ENCODE measurements around the gene C1orf232. TPM values are rescaled to one million over a fixed set of nuclear protein-coding genes. Genes with fewer than 3 reads are reported as not detected.

C1orf232 gene
- total RNA-seq, 1 experiment from 2014 or later = not detected

GRCh38 chr1:26132128-26132833, 36.5 kb downstream of the C1orf232 start:
- Histone ChIP-seq H2AFZ (ENCODE audit: low read depth, low read length, poor library complexity, severe bottlenecking) (no peak overlapping the region), H3K4me2 (ENCODE audit: low read length) (no peak overlapping the region), H3K9me2 (ENCODE audit: insufficient read depth) (0 out of 2 replicates have a peak, but pooled peaks cover 3% of the 10 kb centered on the region), H4K20me1 (ENCODE audit: insufficient read depth) (no peaks in the 10 kb centered on the region), H3K9ac (ENCODE audit: low read length) (no peak overlapping the region), H3K36me3 (ENCODE audit: control insufficient read depth in 1 of 2, insufficient read depth in 2 of 2, low read length in 2 of 2) (no peaks in the 10 kb centered on the region), H3K9me3 (ENCODE audit: control insufficient read depth in 1 of 2, insufficient read depth in 1 of 2, low read depth in 1 of 2, low read length in 2 of 2) (no peaks in the 10 kb centered on the region), H3K4me1 (ENCODE audit: control insufficient read depth in 1 of 2, insufficient read depth in 2 of 2, low read length in 2 of 2) (peaks cover 0 to 5% of the 10 kb centered on the region in 2 experiments; a peak in 1 of 4 replicates), H3K4me3 (replicated peaks in 1 of 2; ENCODE audit: low read depth in 1 of 2, low read length in 2 of 2) (no peak overlapping the region), H3K79me2 (ENCODE audit: insufficient read depth, low read length) (no peaks in the 10 kb centered on the region), H3K27me3 (ENCODE audit: insufficient read depth, low read length) (no peaks in the 10 kb centered on the region), H3K27ac (ENCODE audit: low read depth, low read length) (no peak overlapping the region)
- intact Hi-C loops (cut with micrococcal nuclease) = no loop called here
- ATAC-seq = peak; percentile 74
- ChIA-PET CTCF (no interaction called here), POLR2A (no interaction called here), RAD21 (ENCODE audit: low non-redundant PET in 1 of 2, low total read pairs in 2 of 2, uncharacterized antibody in 2 of 2, unreplicated experiment in 2 of 2) (no interaction called here)
- no TSS peak for BruUV-seq (replicated peaks)
- no peak for DNase-seq (ENCODE audit: low read depth, low spot score)
- TF ChIP-seq CEBPB (IDR thresholded peaks at IDR 0.05; ENCODE audit: low read depth) = no peak
- no peak for TF ChIP-seq SP1 (IDR thresholded peaks at IDR 0.05; ENCODE audit: low read depth)
- TF ChIP-seq POLR2A (IDR thresholded peaks at IDR 0.05; ENCODE audit: borderline replicate concordance, extremely low read depth, insufficient read depth, insufficient read length) = no peak
- no peak for TF ChIP-seq ATF3 (IDR thresholded peaks at IDR 0.05)
- no peak for TF ChIP-seq POLR2AphosphoS5 (IDR thresholded peaks at IDR 0.05; ENCODE audit: low read depth, low read length)
- TF ChIP-seq JUND (IDR thresholded peaks at IDR 0.05) = no peak
- TF ChIP-seq YY1 (IDR thresholded peaks at IDR 0.05; ENCODE audit: extremely low read depth, insufficient replicate concordance, low read depth, low read length) = no peak
- no peak for TF ChIP-seq REST (IDR thresholded peaks at IDR 0.05; ENCODE audit: low read depth)
- no peak for TF ChIP-seq FOSL1 (IDR thresholded peaks at IDR 0.05; ENCODE audit: low read depth)
- no peak for TF ChIP-seq TCF7L2 (IDR thresholded peaks at IDR 0.05; ENCODE audit: borderline replicate concordance, extremely low read depth, insufficient read depth, insufficient read length)
